HepG2 (cell line): Measurements from ENCODE around the gene SGCE. TPM values are rescaled to one million over a fixed set of nuclear protein-coding genes. Genes with fewer than 3 reads are reported as not detected.

Experiments
- ATAC-seq: fragments of 200-7000 bp; cut with Tn5 transposase; 3 replicates; pipeline ENCODE4 v1.9.1; 2020; ENCODE audit warnings: mild to moderate bottlenecking, moderate library complexity
- BruUV-seq: library from RNA; stranded (reverse); fragments of 400-500 nt; replicated peaks from 2 replicates; lab custom pipeline; 2021; lab: Mats Ljungman, UMichigan
- CTCF ChIA-PET: fragments of 300-600 bp; formaldehyde crosslinking; extraction: SDS; loops from one replicate; lab custom pipeline; 2021; ENCODE audit warnings: low total read pairs, inconsistent platforms, low intra/inter-chr PET ratio; lab: Yijun Ruan, JAX
- POLR2A ChIA-PET: fragments of 350-600 bp; sonication (Branson Sonifier 250); formaldehyde crosslinking; loops from one replicate; lab custom pipeline; 2020; ENCODE audit warnings: antibody characterized with exemption, inconsistent platforms; lab: Yijun Ruan, JAX
- DNase-seq: peaks from one replicate; pipeline ENCODE4 v3.0.0-alpha.2; 2015; ENCODE audit warnings: low spot score
- FAIRE-seq: peaks from 3 replicates; lab custom pipeline; 2011; peaks lifted over from hg19 to GRCh38; lab: Jason Lieb, UNC
- H2AFZ ChIP-seq: one replicate; pipeline ENCODE4 v1.6.1; 2011; ENCODE audit warnings: low read length, inconsistent platforms
- H3K27ac ChIP-seq: fragments of 300-600 bp; 3 replicates; pipeline ENCODE4 v1.8.0; 2011; ENCODE audit warnings: mixed run types, mild to moderate bottlenecking, mixed read lengths, low read length, inconsistent platforms; ENCODE audit not compliant: insufficient read depth; ENCODE audit errors: extremely low read length
- H3K27me3 ChIP-seq, 2 experiments: fragments of 200-600 bp in 1 of 2; 2 replicates in 1 of 2; 3 replicates in 1 of 2; pipeline versions ENCODE4 v1.6.0 to v1.8.0; 2011; ENCODE audit warnings: low read length in 2 of 2, mild to moderate bottlenecking in 2 of 2, moderate library complexity in 2 of 2, inconsistent platforms in 1 of 2; ENCODE audit not compliant: insufficient read depth in 2 of 2, control insufficient read depth in 1 of 2
- H3K36me3 ChIP-seq, 2 experiments: fragments of 200-600 bp in 1 of 2; replicated peaks in 1 of 2; 2 replicates in 1 of 2; 3 replicates in 1 of 2; pipeline versions ENCODE4 v1.5.1 to v1.8.0; 2011; ENCODE audit warnings: low read length in 2 of 2, inconsistent platforms in 1 of 2; ENCODE audit not compliant: insufficient read depth in 2 of 2, control insufficient read depth in 1 of 2
- H3K4me1 ChIP-seq: 2 replicates; pipeline ENCODE4 v1.5.1; 2012; ENCODE audit warnings: low read length, inconsistent platforms; ENCODE audit not compliant: insufficient read depth
- H3K4me2 ChIP-seq: 2 replicates; pipeline ENCODE4 v1.6.0; 2011; ENCODE audit warnings: low read depth, low read length, inconsistent platforms
- H3K4me3 ChIP-seq, 3 experiments: fragments of 200-600 bp in 1 of 3; sonication (generic), shearing (Covaris generic) in 1 of 3; replicated peaks in 1 of 3; 2 replicates each; pipeline ENCODE4 v1.5.1; 2011 to 2016; ENCODE audit warnings: low read length in 3 of 3, inconsistent platforms in 2 of 3, low read depth in 2 of 3, mild to moderate bottlenecking in 2 of 3, control low read depth in 1 of 3, mixed read lengths in 1 of 3; ENCODE audit not compliant: insufficient read depth in 1 of 3
- H3K79me2 ChIP-seq: one replicate; pipeline ENCODE4 v1.6.1; 2011; ENCODE audit warnings: low read length, inconsistent platforms; ENCODE audit not compliant: insufficient read depth
- H3K9ac ChIP-seq: 2 replicates; pipeline ENCODE4 v1.6.0; 2011; ENCODE audit warnings: mild to moderate bottlenecking, low read depth, low read length, inconsistent platforms; ENCODE audit not compliant: insufficient read depth
- H3K9me3 ChIP-seq: 2 replicates; pipeline ENCODE4 v1.5.1; 2012; ENCODE audit warnings: mild to moderate bottlenecking, low read length
- H4K20me1 ChIP-seq: 2 replicates; pipeline ENCODE4 v1.6.0; 2011; ENCODE audit warnings: inconsistent platforms, mild to moderate bottlenecking, low read length, moderate library complexity; ENCODE audit not compliant: insufficient read depth
- CBX1 ChIP-seq: IDR thresholded peaks from one replicate; pipeline ENCODE4 v1.6.1; 2016; ENCODE audit warnings: antibody characterized with exemption, low read depth
- ESRRA ChIP-seq: sonication (generic); formaldehyde crosslinking; IDR thresholded peaks from 2 replicates; pipeline ENCODE4 v1.5.1; 2020; ENCODE audit warnings: mild to moderate bottlenecking, low read depth, missing genetic modification reagents
- NKX3-1 ChIP-seq: sonication (generic); formaldehyde crosslinking; IDR thresholded peaks from 2 replicates; pipeline ENCODE4 v1.5.0; 2020; ENCODE audit warnings: missing genetic modification reagents
- ZNF570 ChIP-seq: sonication (generic); formaldehyde crosslinking; IDR thresholded peaks from 2 replicates; pipeline ENCODE4 v1.4.0; 2020; ENCODE audit warnings: mild to moderate bottlenecking, missing genetic modification reagents, borderline replicate concordance
- ZNF746 ChIP-seq: sonication (generic); formaldehyde crosslinking; IDR thresholded peaks from 2 replicates; pipeline ENCODE4 v1.8.0; 2022; ENCODE audit warnings: mild to moderate bottlenecking, missing genetic modification reagents
- WGBS: methylation state at CpG from one replicate; pipeline ENCODE4 v1.1.6; 2017; ENCODE audit warnings: low lambda C conversion rate; 5-methylcytosine and 5-hydroxymethylcytosine counted together
- in situ Hi-C: cut with HindIII; loops from 2 replicates; pipeline ENCODE4 v1.10.0; 2017; ENCODE audit warnings: low pct_unique_long_range_greater_than_20kb; ENCODE audit not compliant: extremely low pct_ligation_motif_present
- intact Hi-C: fragments of 100-400 bp; cut with micrococcal nuclease; formaldehyde crosslinking; loops from one replicate; pipeline ENCODE4 v1.10.0; 2022; ENCODE audit not compliant: unreplicated experiment
- polyA plus RNA-seq, 8 experiments: library from polyadenylated mRNA; depleted of rRNA in 3 of 8; stranded (reverse) in 7 of 8; unstranded in 1 of 8; fragments of >200 nt; fragmentation: Illumina TruSeq in 4 of 8; extraction: Trizol in 4 of 8; gene quantifications; 2 replicates each; pipeline versions ENCODE4 v1.2.1 to v1.2.3, GENCODE V29; 2011 to 2016; ENCODE audit warnings: low read depth in 4 of 8, missing spikeins in 1 of 8, mixed read lengths in 1 of 8; ENCODE audit not compliant: insufficient read depth in 1 of 8
- total RNA-seq, 5 experiments: library from RNA; depleted of rRNA; stranded (reverse); fragments of >200 nt; fragmentation: Illumina TruSeq; extraction: Trizol; gene quantifications; 2 replicates each; pipeline ENCODE4 v1.2.3, GENCODE V29; 2016; ENCODE audit warnings: low read depth in 1 of 5
- TF ChIP-seq, protein P1 (sequence below): sonication (generic); formaldehyde crosslinking; IDR thresholded peaks from 2 replicates; pipeline ENCODE4 v1.4.0; 2020; ENCODE audit warnings: missing genetic modification reagents, borderline replicate concordance
- TF ChIP-seq, protein P2 (sequence below): sonication (generic); formaldehyde crosslinking; IDR thresholded peaks from 2 replicates; pipeline ENCODE4 v1.4.0; 2020; ENCODE audit warnings: missing genetic modification reagents

SGCE gene
- total and polyA plus RNA-seq, 2 of the 13 experiments (the other 11 are each of a cell fraction or from before 2014, with no cell fraction given): 52.3 to 71.1 TPM

DNA sequence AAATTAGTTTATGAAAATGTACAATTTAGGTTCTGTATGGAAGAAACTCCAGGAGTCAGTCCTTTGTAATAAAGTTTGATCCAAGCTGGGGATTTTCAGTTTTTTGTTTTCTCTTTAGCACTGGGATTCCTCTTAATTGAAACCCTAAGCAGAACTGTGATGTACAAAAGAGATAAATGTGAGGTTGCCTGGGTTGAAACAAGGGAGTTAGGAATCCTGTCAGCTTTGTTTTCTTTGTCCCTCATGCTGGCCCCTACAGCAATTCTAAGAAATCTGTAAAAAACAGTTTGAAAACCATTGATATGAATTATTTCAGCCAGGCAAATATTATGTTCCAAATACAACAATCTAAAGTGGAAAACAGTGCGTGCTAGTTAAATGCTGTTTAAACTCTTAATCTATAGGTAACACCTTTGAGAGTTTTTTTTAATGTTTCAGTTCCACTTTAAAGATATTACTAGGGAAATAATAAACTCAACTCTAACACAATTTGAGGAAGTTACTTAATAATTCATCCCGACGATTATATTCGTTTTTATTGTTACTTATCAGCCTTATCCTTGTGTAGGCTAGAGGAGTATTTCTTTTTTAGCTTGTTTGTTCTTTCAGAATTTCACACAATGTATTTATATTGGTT, 65.3 kb downstream of the SGCE start:
- no peaks in the 10 kb centered on the region for H3K27me3 ChIP-seq
- H4K20me1 ChIP-seq: no peaks in the 10 kb centered on the region
- H3K9me3 ChIP-seq: no peaks in the 10 kb centered on the region
- H3K4me1 ChIP-seq: 0 out of 2 replicates have a peak, but pooled peaks cover 5% of the 10 kb centered on the region
- no peak for FAIRE-seq
- intact Hi-C loops: no loop called here
- no peak overlapping the region for H3K4me2 ChIP-seq
- H3K27ac ChIP-seq: no peak overlapping the region
- no peak overlapping the region for H2AFZ ChIP-seq
- ChIA-PET POLR2A (no interaction called here), CTCF (no interaction called here)
- TF ChIP-seq, protein P1, sequence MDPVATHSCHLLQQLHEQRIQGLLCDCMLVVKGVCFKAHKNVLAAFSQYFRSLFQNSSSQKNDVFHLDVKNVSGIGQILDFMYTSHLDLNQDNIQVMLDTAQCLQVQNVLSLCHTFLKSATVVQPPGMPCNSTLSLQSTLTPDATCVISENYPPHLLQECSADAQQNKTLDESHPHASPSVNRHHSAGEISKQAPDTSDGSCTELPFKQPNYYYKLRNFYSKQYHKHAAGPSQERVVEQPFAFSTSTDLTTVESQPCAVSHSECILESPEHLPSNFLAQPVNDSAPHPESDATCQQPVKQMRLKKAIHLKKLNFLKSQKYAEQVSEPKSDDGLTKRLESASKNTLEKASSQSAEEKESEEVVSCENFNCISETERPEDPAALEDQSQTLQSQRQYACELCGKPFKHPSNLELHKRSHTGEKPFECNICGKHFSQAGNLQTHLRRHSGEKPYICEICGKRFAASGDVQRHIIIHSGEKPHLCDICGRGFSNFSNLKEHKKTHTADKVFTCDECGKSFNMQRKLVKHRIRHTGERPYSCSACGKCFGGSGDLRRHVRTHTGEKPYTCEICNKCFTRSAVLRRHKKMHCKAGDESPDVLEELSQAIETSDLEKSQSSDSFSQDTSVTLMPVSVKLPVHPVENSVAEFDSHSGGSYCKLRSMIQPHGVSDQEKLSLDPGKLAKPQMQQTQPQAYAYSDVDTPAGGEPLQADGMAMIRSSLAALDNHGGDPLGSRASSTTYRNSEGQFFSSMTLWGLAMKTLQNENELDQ (CRISPR knock-in tag): no peak
- TF ChIP-seq ESRRA (CRISPR knock-in tag): no peak
- TF ChIP-seq ZNF570 (CRISPR knock-in tag): no peak
- TF ChIP-seq ZNF746 (CRISPR knock-in tag): no peak
- no peak for TF ChIP-seq NKX3-1 (CRISPR knock-in tag)
- WGBS: 95% methylated on average over 4 of the region's 4 CpGs
- H3K36me3 ChIP-seq: no peaks in the 10 kb centered on the region
- no peak for ATAC-seq
- in situ Hi-C loops: no loop called here
- BruUV-seq: no TSS peak
- no peak overlapping the region for H3K4me3 ChIP-seq
- no peaks in the 10 kb centered on the region for H3K79me2 ChIP-seq
- DNase-seq: no peak
- H3K9ac ChIP-seq: no peak overlapping the region

DNA sequence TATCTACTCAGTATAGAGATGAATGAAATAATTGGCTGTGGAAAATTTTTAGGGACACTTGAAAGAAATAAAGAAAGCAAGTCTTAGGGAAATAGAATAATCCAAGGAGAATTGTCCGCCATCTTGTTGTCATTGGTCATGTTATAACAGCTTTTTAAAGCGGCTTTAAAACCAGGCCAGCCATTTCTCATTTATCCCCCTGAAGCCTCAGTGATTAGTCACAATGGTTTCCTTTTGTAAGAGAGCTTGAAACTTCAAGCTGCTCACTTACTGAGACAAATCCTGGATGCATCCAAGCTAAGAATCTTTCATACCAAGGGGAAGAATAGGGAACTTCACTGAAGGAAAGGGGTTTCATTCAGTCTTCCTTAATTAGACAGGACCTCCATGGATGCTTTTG, 67.9 kb downstream of the SGCE start:
- intact Hi-C loops: no loop called here
- WGBS: 97% methylated on average over 2 of the region's 2 CpGs
- FAIRE-seq (no peak), ATAC-seq (no peak), DNase-seq (no peak)
- Histone ChIP-seq H2AFZ (no peak overlapping the region), H3K27me3 (no peaks in the 10 kb centered on the region), H3K9me3 (no peaks in the 10 kb centered on the region), H3K9ac (no peak overlapping the region), H3K4me2 (no peak overlapping the region), H4K20me1 (no peaks in the 10 kb centered on the region), H3K36me3 (no peaks in the 10 kb centered on the region; a peak in 1 of 5 replicates), H3K79me2 (no peaks in the 10 kb centered on the region), H3K4me1 (peaks cover 22% of the 10 kb centered on the region), H3K27ac (no peak overlapping the region), H3K4me3 (no peak overlapping the region)
- CTCF ChIA-PET: no interaction called here
- BruUV-seq: no TSS peak
- POLR2A ChIA-PET: no interaction called here
- TF ChIP-seq, protein P2, sequence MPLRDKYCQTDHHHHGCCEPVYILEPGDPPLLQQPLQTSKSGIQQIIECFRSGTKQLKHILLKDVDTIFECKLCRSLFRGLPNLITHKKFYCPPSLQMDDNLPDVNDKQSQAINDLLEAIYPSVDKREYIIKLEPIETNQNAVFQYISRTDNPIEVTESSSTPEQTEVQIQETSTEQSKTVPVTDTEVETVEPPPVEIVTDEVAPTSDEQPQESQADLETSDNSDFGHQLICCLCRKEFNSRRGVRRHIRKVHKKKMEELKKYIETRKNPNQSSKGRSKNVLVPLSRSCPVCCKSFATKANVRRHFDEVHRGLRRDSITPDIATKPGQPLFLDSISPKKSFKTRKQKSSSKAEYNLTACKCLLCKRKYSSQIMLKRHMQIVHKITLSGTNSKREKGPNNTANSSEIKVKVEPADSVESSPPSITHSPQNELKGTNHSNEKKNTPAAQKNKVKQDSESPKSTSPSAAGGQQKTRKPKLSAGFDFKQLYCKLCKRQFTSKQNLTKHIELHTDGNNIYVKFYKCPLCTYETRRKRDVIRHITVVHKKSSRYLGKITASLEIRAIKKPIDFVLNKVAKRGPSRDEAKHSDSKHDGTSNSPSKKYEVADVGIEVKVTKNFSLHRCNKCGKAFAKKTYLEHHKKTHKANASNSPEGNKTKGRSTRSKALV (CRISPR knock-in tag): no peak
- TF ChIP-seq CBX1: no peak
- in situ Hi-C loops: no loop called here
